GM10248 (cell line): ENCODE measurements around the gene MTHFD1L.

Experiments
- CTCF ChIA-PET: fragments of 300-600 bp; sonication (Branson Sonifier 250); formaldehyde crosslinking; extraction: SDS; loops from one replicate; lab custom pipeline; 2021; ENCODE audit warnings: antibody characterized with exemption; lab: Yijun Ruan, JAX
- POLR2A ChIA-PET: fragments of 350-650 bp; sonication (Branson Sonifier 250); formaldehyde crosslinking; extraction: SDS; loops from one replicate; lab custom pipeline; 2020; ENCODE audit warnings: antibody characterized with exemption; lab: Yijun Ruan, JAX
- DNase-seq: peaks from one replicate; pipeline ENCODE4 v3.0.0; 2012; ENCODE audit errors: extremely low spot score
- TF ChIP-seq, protein P1 (sequence below): IDR thresholded peaks from 2 replicates; pipeline ENCODE4 v1.5.1; 2012; ENCODE audit warnings: mild to moderate bottlenecking, low read depth; ENCODE audit errors: extremely low read depth, missing control alignments, control extremely low read depth

The MTHFD1L gene

DNA sequence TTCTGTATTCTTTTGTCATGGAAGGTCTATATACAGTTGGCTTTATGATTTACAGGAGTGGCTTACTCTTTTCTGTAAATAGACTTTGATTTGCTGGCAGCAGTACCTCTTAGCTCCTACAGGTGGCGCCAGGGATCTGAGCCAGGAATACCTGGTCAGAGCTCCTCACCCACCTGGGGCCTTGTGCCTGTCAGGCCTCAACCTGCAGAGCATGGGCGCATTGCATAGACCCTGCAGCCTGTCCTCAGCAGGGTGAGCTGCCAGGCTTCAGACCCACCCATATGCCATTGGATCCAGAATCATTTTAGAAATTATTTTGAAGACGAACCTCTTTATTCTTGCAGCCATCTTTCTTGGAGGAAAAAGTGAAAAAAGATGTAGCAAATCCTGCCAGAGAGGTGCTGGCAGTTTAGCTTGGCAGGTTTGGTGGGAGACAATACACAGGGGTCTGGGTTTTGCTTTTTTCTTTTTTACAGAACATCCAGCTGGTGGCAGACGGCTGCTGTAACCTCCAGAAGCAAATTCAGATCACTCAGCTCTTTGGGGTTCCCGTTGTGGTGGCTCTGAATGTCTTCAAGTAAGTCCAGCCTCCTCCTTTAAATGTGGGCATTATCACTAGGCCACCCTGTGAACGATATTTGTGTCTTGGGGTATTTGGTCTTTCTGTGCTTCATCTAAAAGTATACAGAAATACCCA lies 149.1 kb downstream of the MTHFD1L start:
- ChIA-PET CTCF (interaction anchor here (0.6 to 15.5 kb wide), 52 partner anchors 9 to 1342 kb away, joined by 3 to 197 read pairs (median 5); no protein-coding TSS in a partner anchor), POLR2A (no interaction called here)
- peak; percentile 62 for DNase-seq
- TF ChIP-seq, protein P1, sequence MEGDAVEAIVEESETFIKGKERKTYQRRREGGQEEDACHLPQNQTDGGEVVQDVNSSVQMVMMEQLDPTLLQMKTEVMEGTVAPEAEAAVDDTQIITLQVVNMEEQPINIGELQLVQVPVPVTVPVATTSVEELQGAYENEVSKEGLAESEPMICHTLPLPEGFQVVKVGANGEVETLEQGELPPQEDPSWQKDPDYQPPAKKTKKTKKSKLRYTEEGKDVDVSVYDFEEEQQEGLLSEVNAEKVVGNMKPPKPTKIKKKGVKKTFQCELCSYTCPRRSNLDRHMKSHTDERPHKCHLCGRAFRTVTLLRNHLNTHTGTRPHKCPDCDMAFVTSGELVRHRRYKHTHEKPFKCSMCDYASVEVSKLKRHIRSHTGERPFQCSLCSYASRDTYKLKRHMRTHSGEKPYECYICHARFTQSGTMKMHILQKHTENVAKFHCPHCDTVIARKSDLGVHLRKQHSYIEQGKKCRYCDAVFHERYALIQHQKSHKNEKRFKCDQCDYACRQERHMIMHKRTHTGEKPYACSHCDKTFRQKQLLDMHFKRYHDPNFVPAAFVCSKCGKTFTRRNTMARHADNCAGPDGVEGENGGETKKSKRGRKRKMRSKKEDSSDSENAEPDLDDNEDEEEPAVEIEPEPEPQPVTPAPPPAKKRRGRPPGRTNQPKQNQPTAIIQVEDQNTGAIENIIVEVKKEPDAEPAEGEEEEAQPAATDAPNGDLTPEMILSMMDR = peak; percentile 87

DNA sequence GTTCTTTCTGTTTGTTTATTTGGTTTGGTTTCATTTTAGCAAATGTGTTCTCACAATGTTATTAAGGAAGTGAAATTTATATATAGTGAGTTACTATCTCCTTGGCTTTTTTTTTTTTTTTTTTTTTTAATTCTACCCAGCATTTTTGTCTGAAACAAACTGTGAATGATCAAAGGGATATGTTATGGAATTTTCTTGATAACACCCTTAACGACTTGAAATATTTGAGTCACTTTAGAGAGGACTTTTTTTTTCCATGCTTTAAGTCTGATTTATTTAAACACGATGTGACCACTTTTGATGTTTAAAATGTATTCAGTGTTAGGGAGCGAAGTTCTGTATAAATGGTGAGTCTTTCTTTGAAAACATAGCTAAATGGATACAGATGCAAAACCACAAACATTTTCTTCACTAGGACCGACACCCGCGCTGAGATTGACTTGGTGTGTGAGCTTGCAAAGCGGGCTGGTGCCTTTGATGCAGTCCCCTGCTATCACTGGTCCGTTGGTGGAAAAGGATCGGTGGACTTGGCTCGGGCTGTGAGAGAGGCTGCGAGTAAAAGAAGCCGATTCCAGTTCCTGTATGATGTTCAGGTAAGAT lies 149.7 kb downstream of the MTHFD1L start:
- TF ChIP-seq, protein P1 = no peak
- ChIA-PET POLR2A (no interaction called here), CTCF (interaction anchor here (0.9 to 15.5 kb wide), 33 partner anchors 10 to 467 kb away, joined by 3 to 197 read pairs (median 7); no protein-coding TSS in a partner anchor)
- no peak for DNase-seq

DNA sequence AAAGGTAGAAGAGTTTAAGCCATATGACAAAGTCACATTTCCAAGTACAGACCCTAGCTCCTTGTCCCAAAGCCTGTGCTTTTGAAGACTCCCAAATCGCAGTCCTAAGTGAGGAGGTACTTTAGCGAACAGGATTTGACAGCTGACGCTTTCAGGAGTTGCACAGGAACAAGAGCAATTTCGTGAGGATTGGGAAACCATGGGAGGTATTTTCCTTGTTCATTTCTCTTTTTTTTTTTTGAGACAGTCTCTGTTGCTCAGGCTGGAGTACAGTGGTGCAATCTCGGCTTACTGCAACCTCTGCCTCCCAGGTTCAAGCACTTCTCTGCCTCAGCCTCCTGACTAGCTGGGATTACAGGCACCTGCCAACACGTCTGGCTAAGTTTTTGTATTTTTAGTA lies 150.6 kb downstream of the MTHFD1L start:
- TF ChIP-seq, protein P1 = no peak
- POLR2A ChIA-PET = no interaction called here
- DNase-seq = no peak
- CTCF ChIA-PET = interaction anchor here (0.6 to 15.5 kb wide), 4 partner anchors 9 to 1741 kb away, joined by 3 to 197 read pairs (median 43); no protein-coding TSS in a partner anchor

DNA sequence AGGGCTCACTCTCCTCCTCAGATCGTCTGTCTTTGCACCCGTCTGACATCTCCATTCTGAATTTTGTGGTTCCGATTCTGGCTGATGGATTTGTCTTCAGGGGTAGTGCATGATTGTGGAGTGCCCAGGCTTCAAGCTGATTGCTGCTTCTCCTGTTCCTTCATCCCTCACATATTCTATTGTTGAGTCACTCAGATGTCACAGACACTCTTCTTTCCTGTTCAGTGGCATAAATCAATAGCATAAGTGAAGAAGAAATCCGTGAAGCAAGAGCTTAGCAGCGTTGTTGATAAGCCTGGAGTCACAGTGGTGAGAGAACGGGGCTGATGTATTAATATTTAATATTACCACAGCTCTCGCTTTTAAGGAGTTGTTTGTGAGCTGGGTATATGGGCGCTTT lies 152.5 kb downstream of the MTHFD1L start:
- TF ChIP-seq, protein P1 = no peak
- DNase-seq = no peak
- POLR2A ChIA-PET = no interaction called here
- CTCF ChIA-PET = interaction anchor here (0.9 to 15.5 kb wide), 12 partner anchors 9 to 317 kb away, joined by 3 to 197 read pairs (median 4); no protein-coding TSS in a partner anchor

DNA sequence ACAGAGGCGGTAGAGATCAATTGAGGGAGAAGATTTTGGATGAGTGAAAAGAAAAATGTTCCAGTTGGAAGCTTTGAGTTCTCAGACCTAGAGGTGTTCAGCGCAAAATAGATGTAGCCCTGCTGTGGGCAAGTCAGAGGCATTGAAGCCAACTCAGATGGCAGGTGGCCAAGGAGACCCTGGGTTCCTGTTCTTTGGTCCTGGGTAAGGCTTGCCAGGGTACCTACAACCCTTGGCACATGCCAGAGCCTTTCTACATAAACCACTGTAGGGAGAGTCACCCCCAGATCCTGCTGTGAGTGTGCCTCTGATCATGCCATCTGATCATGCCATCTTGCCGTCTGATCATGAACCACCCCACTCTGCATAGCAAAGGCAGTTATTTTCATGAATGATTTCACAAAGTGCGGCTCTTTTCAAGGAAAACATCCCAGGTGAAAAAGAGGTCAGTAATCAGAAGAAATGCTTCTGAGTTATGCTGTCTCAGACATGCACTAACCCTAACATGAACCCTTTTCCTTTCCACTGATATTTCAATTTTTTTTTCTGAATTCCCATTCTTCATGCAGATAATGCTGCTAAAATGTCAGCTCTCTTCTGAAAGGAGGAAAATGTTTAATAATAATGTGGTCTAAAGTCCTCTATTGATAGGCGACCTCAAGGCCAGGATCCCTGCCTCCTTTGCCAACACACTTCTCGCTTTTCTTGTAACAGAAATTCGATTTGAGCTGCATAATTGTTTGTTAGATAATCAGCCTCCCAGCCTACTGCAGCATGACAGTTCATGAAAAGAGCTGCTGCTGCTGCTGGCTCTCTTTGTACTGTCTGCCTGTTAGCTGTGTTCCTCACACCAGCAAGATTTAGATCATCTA lies 153.6 kb downstream of the MTHFD1L start:
- ChIA-PET CTCF (interaction anchor here (1.1 to 15.5 kb wide), 8 partner anchors 8 to 304 kb away, joined by 3 to 197 read pairs (median 6); no protein-coding TSS in a partner anchor), POLR2A (no interaction called here)
- TF ChIP-seq, protein P1 = no peak
- no peak for DNase-seq

DNA sequence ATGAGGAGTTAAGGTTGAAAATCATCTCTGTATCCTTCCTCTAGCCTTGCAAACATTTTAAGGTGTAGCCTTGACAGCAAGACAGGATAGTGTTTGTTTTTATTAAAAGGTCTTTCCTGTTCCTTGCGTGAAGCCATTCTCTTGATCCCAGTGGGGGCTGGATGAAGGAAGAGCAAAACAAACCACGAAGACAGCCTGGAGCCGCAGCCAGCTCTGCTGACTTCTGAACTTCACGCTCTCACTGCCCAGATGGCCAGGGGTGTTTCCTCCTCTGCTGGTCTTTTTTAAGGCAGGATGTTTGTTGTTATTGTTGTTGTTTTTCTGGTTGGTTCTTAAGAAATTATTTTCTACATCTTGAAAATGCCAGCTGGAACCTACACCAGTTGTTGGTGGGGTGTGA lies 156.4 kb downstream of the MTHFD1L start:
- no peak for DNase-seq
- ChIA-PET POLR2A (no interaction called here), CTCF (interaction anchor here (8.1 to 15.5 kb wide), 2 partner anchors 8 to 302 kb away, joined by 82 to 197 read pairs; no protein-coding TSS in a partner anchor)
- TF ChIP-seq, protein P1 = no peak
